ENCODE data around the gene TMEM109. TPM values are rescaled to one million over a fixed set of nuclear protein-coding genes. Genes with fewer than 3 reads are reported as not detected.

TMEM109 gene
- total and polyA plus RNA-seq, 2 of the 13 experiments (the other 11 are each of a cell fraction or from before 2014, with no cell fraction given): 7.7 to 18.0 TPM

DNA sequence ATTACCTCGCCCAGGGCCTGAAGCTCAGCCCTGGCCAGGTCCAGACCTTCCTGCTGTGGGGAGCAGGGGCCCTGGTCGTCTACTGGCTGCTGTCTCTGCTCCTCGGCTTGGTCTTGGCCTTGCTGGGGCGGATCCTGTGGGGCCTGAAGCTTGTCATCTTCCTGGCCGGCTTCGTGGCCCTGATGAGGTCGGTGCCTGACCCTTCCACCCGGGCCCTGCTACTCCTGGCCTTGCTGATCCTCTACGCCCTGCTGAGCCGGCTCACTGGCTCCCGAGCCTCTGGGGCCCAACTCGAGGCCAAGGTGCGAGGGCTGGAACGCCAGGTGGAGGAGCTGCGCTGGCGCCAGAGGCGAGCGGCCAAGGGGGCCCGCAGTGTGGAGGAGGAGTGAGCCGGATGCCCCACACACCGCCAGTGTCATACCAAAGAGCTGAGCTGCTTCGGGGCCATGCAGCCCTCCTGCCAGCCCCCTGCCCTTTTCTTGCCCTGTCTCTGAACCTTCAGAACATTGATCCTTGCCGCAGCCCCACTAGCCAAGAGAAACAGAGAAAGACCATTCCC is 7.9 kb downstream of the TMEM109 start (continued):
- no peak for TF ChIP-seq CENPT (CRISPR knock-in tag; IDR thresholded peaks at IDR 0.05; ENCODE audit: low read depth)
- TF ChIP-seq ZNF740 (CRISPR knock-in tag; IDR thresholded peaks at IDR 0.05): no peak
- TF ChIP-seq, protein P1, sequence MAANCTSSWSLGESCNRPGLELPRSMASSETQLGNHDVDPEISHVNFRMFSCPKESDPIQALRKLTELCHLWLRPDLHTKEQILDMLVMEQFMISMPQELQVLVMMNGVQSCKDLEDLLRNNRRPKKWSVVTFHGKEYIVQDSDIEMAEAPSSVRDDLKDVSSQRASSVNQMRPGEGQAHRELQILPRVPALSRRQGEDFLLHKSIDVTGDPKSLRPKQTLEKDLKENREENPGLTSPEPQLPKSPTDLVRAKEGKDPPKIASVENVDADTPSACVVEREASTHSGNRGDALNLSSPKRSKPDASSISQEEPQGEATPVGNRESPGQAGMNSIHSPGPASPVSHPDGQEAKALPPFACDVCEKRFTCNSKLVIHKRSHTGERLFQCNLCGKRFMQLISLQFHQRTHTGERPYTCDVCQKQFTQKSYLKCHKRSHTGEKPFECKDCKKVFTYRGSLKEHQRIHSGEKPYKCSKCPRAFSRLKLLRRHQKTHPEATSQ (CRISPR knock-in tag; IDR thresholded peaks at IDR 0.05; ENCODE audit: borderline replicate concordance): no peak
- no peak for TF ChIP-seq ZGPAT (CRISPR knock-in tag; IDR thresholded peaks at IDR 0.05)
- TF ChIP-seq ZNF251 (CRISPR knock-in tag; IDR thresholded peaks at IDR 0.05): no peak

DNA sequence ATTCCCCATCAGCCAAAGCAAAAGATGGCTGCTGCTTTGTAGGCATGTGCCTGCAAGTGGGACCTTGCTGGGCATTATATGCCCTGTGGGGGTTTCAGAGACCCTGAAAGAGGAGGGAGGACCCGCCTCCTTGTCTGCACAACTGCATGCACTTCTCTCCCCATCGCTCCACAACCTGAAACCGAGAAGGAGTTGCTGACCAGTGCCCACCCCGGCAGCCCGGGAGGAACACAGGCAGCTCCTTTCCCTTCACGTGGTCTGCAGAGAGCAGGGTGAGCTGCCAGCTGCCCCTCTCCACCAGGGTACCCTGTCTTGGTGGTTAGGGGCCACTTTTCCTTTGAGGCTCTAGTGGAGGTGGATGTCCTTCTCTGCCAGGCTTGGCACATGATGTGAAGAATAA is 8.9 kb downstream of the TMEM109 start:
- no peak for ATAC-seq
- peaks cover 22% of the 10 kb centered on the region for H3K4me1 ChIP-seq (ENCODE audit: insufficient read depth, low read length)
- intact Hi-C loops (cut with micrococcal nuclease; ENCODE audit: unreplicated experiment) (no loop called here), in situ Hi-C loops (cut with HindIII; ENCODE audit: extremely low pct_ligation_motif_present, low pct_unique_long_range_greater_than_20kb) (no loop called here)
- no TSS peak for BruUV-seq (replicated peaks)
- H2AFZ ChIP-seq (ENCODE audit: low read length): no peak overlapping the region
- H3K4me2 ChIP-seq (ENCODE audit: low read depth, low read length): no peak overlapping the region
- no peaks in the 10 kb centered on the region for H3K9me3 ChIP-seq (ENCODE audit: low read length)
- no peaks in the 10 kb centered on the region; a peak in 1 of 5 replicates for H3K27me3 ChIP-seq (ENCODE audit: control insufficient read depth in 1 of 2, insufficient read depth in 2 of 2, low read length in 2 of 2)
- H3K36me3 ChIP-seq (replicated peaks in 1 of 2; ENCODE audit: control insufficient read depth in 1 of 2, insufficient read depth in 2 of 2, low read length in 2 of 2): peaks cover 0 to 7% of the 10 kb centered on the region in 2 experiments; a peak in 3 of 5 replicates
- no peaks in the 10 kb centered on the region for H3K79me2 ChIP-seq (ENCODE audit: insufficient read depth, low read length)
- CTCF ChIA-PET (ENCODE audit: low intra/inter-chr PET ratio, low total read pairs): no interaction called here
- POLR2A ChIA-PET: no interaction called here
- WGBS (ENCODE audit: low lambda C conversion rate): no CpG with 5 or more reads among the region's 6 CpGs
- no peak for TF ChIP-seq NCOA2 (CRISPR knock-in tag; IDR thresholded peaks at IDR 0.05)
- no peak for TF ChIP-seq ZNF224 (CRISPR knock-in tag; IDR thresholded peaks at IDR 0.05)
- TF ChIP-seq TBX2 (CRISPR knock-in tag; IDR thresholded peaks at IDR 0.05; ENCODE audit: borderline replicate concordance): no peak
- no peak for TF ChIP-seq ZNF10 (CRISPR knock-in tag; IDR thresholded peaks at IDR 0.05; ENCODE audit: borderline replicate concordance, low read depth)
- no peak for TF ChIP-seq ZNF780A (CRISPR knock-in tag; IDR thresholded peaks at IDR 0.05)
- TF ChIP-seq RCOR2 (CRISPR knock-in tag; IDR thresholded peaks at IDR 0.05): no peak
- no peak for TF ChIP-seq ZFP1 (CRISPR knock-in tag; IDR thresholded peaks at IDR 0.05)
- TF ChIP-seq, protein P2, sequence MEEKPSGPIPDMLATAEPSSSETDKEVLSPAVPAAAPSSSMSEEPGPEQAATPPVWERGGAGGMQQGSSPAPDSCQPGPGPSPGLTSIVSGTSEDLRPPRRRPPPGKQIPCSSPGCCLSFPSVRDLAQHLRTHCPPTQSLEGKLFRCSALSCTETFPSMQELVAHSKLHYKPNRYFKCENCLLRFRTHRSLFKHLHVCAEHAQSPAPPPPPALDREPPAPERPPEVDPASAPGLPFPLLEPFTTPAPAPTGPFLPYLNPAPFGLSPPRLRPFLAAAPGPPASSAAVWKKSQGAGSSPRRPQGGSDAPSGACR (CRISPR knock-in tag; IDR thresholded peaks at IDR 0.05): no peak
- no peak for TF ChIP-seq RARA (CRISPR knock-in tag; IDR thresholded peaks at IDR 0.05)
- no peak for TF ChIP-seq CHD4 (IDR thresholded peaks at IDR 0.05; ENCODE audit: borderline replicate concordance, low read length)
- H4K20me1 ChIP-seq (ENCODE audit: insufficient read depth, low read length): no peaks in the 10 kb centered on the region
- DNase-seq (ENCODE audit: low spot score): no peak
- H3K9ac ChIP-seq (ENCODE audit: insufficient read depth, low read depth, low read length): no peak overlapping the region
- no peak overlapping the region for H3K27ac ChIP-seq (ENCODE audit: extremely low read length, insufficient read depth, low read length)
- FAIRE-seq: no peak
- H3K4me3 ChIP-seq (replicated peaks in 1 of 3; ENCODE audit: insufficient read depth in 1 of 3, low read depth in 2 of 3, low read length in 3 of 3): no peak overlapping the region
